Activated CD4-positive, alpha-beta T cell treated with anti-CD3 and anti-CD28 coated beads, Interleukin-2, amount 50 U/mL, for 16 hours (primary cell): ENCODE results near the gene FERMT2.

Experiments
- DNase-seq: peaks from one replicate; pipeline ENCODE4 v3.0.0-alpha.2; 2020

FERMT2 gene

GRCh38 chr14:52860910-52861309 is 89.9 kb downstream of the FERMT2 start:
- no peak for DNase-seq

- no peak for DNase-seq
Measured at GRCh38 chr14:52860209-52860608, 90.6 kb downstream of the FERMT2 start.

GRCh38 chr14:52856139-52856538 is 94.7 kb downstream of the FERMT2 start:
- no peak for DNase-seq

GRCh38 chr14:52853522-52853854 is 97.4 kb downstream of the FERMT2 start:
- no peak for DNase-seq

GRCh38 chr14:52852810-52853521 is 97.9 kb downstream of the FERMT2 start:
- no peak for DNase-seq

GRCh38 chr14:52850451-52850909 is 100.4 kb downstream of the FERMT2 start:
- DNase-seq = no peak

GRCh38 chr14:52848626-52849025 is 102.2 kb downstream of the FERMT2 start:
- no peak for DNase-seq

GRCh38 chr14:52846591-52846990 is 104.3 kb downstream of the FERMT2 start:
- no peak for DNase-seq

GRCh38 chr14:52845081-52845480 is 105.8 kb downstream of the FERMT2 start:
- DNase-seq = no peak

- no peak for DNase-seq
Measured at GRCh38 chr14:52844262-52845060, 106.4 kb downstream of the FERMT2 start.

GRCh38 chr14:52840877-52841276 is 110.0 kb downstream of the FERMT2 start:
- no peak for DNase-seq

- DNase-seq = no peak
Measured at GRCh38 chr14:52837451-52837850, 113.4 kb downstream of the FERMT2 start.

GRCh38 chr14:52836063-52836462 is 114.8 kb downstream of the FERMT2 start:
- DNase-seq = no peak

GRCh38 chr14:52835122-52835903 is 115.5 kb downstream of the FERMT2 start:
- DNase-seq = no peak

GRCh38 chr14:52834440-52834842 is 116.4 kb downstream of the FERMT2 start:
- DNase-seq = no peak

- no peak for DNase-seq
Measured at GRCh38 chr14:52833891-52834290, 117.0 kb downstream of the FERMT2 start.

- DNase-seq = no peak
Measured at GRCh38 chr14:52829527-52830185, 121.2 kb downstream of the FERMT2 start.

GRCh38 chr14:52827426-52827825 is 123.4 kb downstream of the FERMT2 start:
- DNase-seq = no peak

- DNase-seq = peak; percentile 63
Measured at GRCh38 chr14:52825085-52825484, 125.8 kb downstream of the FERMT2 start.

- DNase-seq = no peak
Measured at GRCh38 chr14:52824462-52824861, 126.4 kb downstream of the FERMT2 start.

GRCh38 chr14:52821805-52822250 is 129.0 kb downstream of the FERMT2 start:
- DNase-seq = no peak

- no peak for DNase-seq
Measured at GRCh38 chr14:52808101-52808500, 142.7 kb downstream of the FERMT2 start.
